ENCODE results near the gene RCCD1.

Gene RCCD1

GRCh38 chr15:90912770-90913075, 42.0 kb upstream of the RCCD1 start:
- ChIA-PET POLR2A (interaction anchor here (2.8 to 3.4 kb wide), 2 partner anchors 9 to 10 kb away, joined by 8 to 16 read pairs; partner anchors contain the start of gene MAN2A2), CTCF (no interaction called here)
- no peak for DNase-seq (ENCODE audit: extremely low spot score)
- TF ChIP-seq ARNT (IDR thresholded peaks at IDR 0.05) (no peak), FOXM1 (IDR thresholded peaks at IDR 0.05; ENCODE audit: borderline replicate concordance) (no peak), L3MBTL2 (conservative IDR thresholded peaks at IDR 0.05) (no peak), PKNOX1 (IDR thresholded peaks at IDR 0.05) (no peak), HDGF (IDR thresholded peaks at IDR 0.05; ENCODE audit: borderline replicate concordance) (no peak), NFRKB (IDR thresholded peaks at IDR 0.05) (no peak), FOXA1 (IDR thresholded peaks at IDR 0.05) (no peak), CTBP1 (IDR thresholded peaks at IDR 0.05; ENCODE audit: borderline replicate concordance) (no peak), BHLHE40 (IDR thresholded peaks at IDR 0.05; ENCODE audit: borderline replicate concordance) (no peak), LEF1 (IDR thresholded peaks at IDR 0.05; ENCODE audit: borderline replicate concordance) (no peak), FOXK2 (IDR thresholded peaks at IDR 0.05) (no peak), ELF4 (IDR thresholded peaks at IDR 0.05) (no peak), SUZ12 (IDR thresholded peaks at IDR 0.05) (no peak), ZNF384 (IDR thresholded peaks at IDR 0.05) (no peak), SP1 (IDR thresholded peaks at IDR 0.05) (no peak), TARDBP (IDR thresholded peaks at IDR 0.05) (no peak)

- POLR2A ChIA-PET = interaction anchor here (0.7 to 3.4 kb wide), 3 partner anchors 9 to 18 kb away, joined by 3 to 16 read pairs (median 8); partner anchors contain the start of gene MAN2A2
- no peak for DNase-seq (ENCODE audit: extremely low spot score)
- CTCF ChIA-PET = interaction anchor here (0.5 to 1.1 kb wide), 3 partner anchors 9 to 668 kb away, joined by 3 to 7 read pairs (median 3); no protein-coding TSS in a partner anchor
These were observed 41.2 kb upstream of the RCCD1 start for GRCh38 chr15:90913398-90913944.

GRCh38 chr15:90914305-90915080, 40.2 kb upstream of the RCCD1 start:
- TF ChIP-seq FOXM1 (IDR thresholded peaks at IDR 0.05; ENCODE audit: borderline replicate concordance) (no peak), FOXA1 (IDR thresholded peaks at IDR 0.05) (no peak), TARDBP (IDR thresholded peaks at IDR 0.05) (no peak), CTBP1 (IDR thresholded peaks at IDR 0.05; ENCODE audit: borderline replicate concordance) (no peak)
- ChIA-PET CTCF (interaction anchor here (0.9 to 1.1 kb wide), 2 partner anchors 10 to 17 kb away, joined by 3 read pairs; no protein-coding TSS in a partner anchor), POLR2A (interaction anchor here (0.7 to 3.4 kb wide), 3 partner anchors 8 to 19 kb away, joined by 3 to 16 read pairs (median 8); partner anchors contain the start of gene MAN2A2)
- DNase-seq (ENCODE audit: extremely low spot score) = no peak

More at GRCh38 chr15:90913398-90913944, 41.2 kb upstream of the RCCD1 start:
- TF ChIP-seq ZNF384 (IDR thresholded peaks at IDR 0.05) (no peak), ARNT (IDR thresholded peaks at IDR 0.05) (no peak), HDGF (IDR thresholded peaks at IDR 0.05; ENCODE audit: borderline replicate concordance) (no peak), SP1 (IDR thresholded peaks at IDR 0.05) (no peak), NFRKB (IDR thresholded peaks at IDR 0.05) (no peak), FOXA1 (IDR thresholded peaks at IDR 0.05) (no peak), TARDBP (IDR thresholded peaks at IDR 0.05) (no peak)

GRCh38 chr15:90915216-90915807, 39.4 kb upstream of the RCCD1 start:
- ChIA-PET POLR2A (interaction anchor here (3.4 kb wide), 1 partner anchor 12 kb away, joined by 16 read pairs; the partner anchor contains the start of gene MAN2A2), CTCF (no interaction called here)
- TF ChIP-seq BHLHE40 (IDR thresholded peaks at IDR 0.05; ENCODE audit: borderline replicate concordance) = no peak
- no peak for TF ChIP-seq TARDBP (IDR thresholded peaks at IDR 0.05)
- no peak for TF ChIP-seq ZNF384 (IDR thresholded peaks at IDR 0.05)
- TF ChIP-seq FOXM1 (IDR thresholded peaks at IDR 0.05; ENCODE audit: borderline replicate concordance) = no peak
- TF ChIP-seq SUZ12 (IDR thresholded peaks at IDR 0.05) = no peak
- no peak for TF ChIP-seq LEF1 (IDR thresholded peaks at IDR 0.05; ENCODE audit: borderline replicate concordance)
- TF ChIP-seq FOXA1 (IDR thresholded peaks at IDR 0.05) = no peak
- no peak for TF ChIP-seq CTBP1 (IDR thresholded peaks at IDR 0.05; ENCODE audit: borderline replicate concordance)
- no peak for TF ChIP-seq L3MBTL2 (conservative IDR thresholded peaks at IDR 0.05)
- no peak for TF ChIP-seq SP1 (IDR thresholded peaks at IDR 0.05)
- no peak for TF ChIP-seq PKNOX1 (IDR thresholded peaks at IDR 0.05)
- no peak for TF ChIP-seq HDGF (IDR thresholded peaks at IDR 0.05; ENCODE audit: borderline replicate concordance)
- TF ChIP-seq NFRKB (IDR thresholded peaks at IDR 0.05) = no peak
- TF ChIP-seq ARNT (IDR thresholded peaks at IDR 0.05) = no peak
- no peak for TF ChIP-seq FOXK2 (IDR thresholded peaks at IDR 0.05)
- TF ChIP-seq ELF4 (IDR thresholded peaks at IDR 0.05) = no peak
- no peak for DNase-seq (ENCODE audit: extremely low spot score)

- CTCF ChIA-PET = no interaction called here
- no peak for DNase-seq (ENCODE audit: extremely low spot score)
- POLR2A ChIA-PET = interaction anchor here (3.4 kb wide), 1 partner anchor 12 kb away, joined by 16 read pairs; the partner anchor contains the start of gene MAN2A2
- TF ChIP-seq TARDBP (IDR thresholded peaks at IDR 0.05) = no peak
- no peak for TF ChIP-seq FOXM1 (IDR thresholded peaks at IDR 0.05; ENCODE audit: borderline replicate concordance)
- TF ChIP-seq NFRKB (IDR thresholded peaks at IDR 0.05) = no peak
- TF ChIP-seq SP1 (IDR thresholded peaks at IDR 0.05) = no peak
- no peak for TF ChIP-seq BHLHE40 (IDR thresholded peaks at IDR 0.05; ENCODE audit: borderline replicate concordance)
- no peak for TF ChIP-seq LEF1 (IDR thresholded peaks at IDR 0.05; ENCODE audit: borderline replicate concordance)
- no peak for TF ChIP-seq FOXA1 (IDR thresholded peaks at IDR 0.05)
- TF ChIP-seq CTBP1 (IDR thresholded peaks at IDR 0.05; ENCODE audit: borderline replicate concordance) = no peak
These were observed 38.8 kb upstream of the RCCD1 start for GRCh38 chr15:90915808-90916440.

GRCh38 chr15:90916461-90916860, 38.2 kb upstream of the RCCD1 start:
- CTCF ChIA-PET = no interaction called here
- TF ChIP-seq NFRKB (IDR thresholded peaks at IDR 0.05) = no peak
- TF ChIP-seq ELF4 (IDR thresholded peaks at IDR 0.05) = no peak
- TF ChIP-seq L3MBTL2 (conservative IDR thresholded peaks at IDR 0.05) = no peak
- no peak for TF ChIP-seq LEF1 (IDR thresholded peaks at IDR 0.05; ENCODE audit: borderline replicate concordance)
- no peak for TF ChIP-seq SP1 (IDR thresholded peaks at IDR 0.05)
- TF ChIP-seq FOXK2 (IDR thresholded peaks at IDR 0.05) = no peak
- no peak for TF ChIP-seq ZNF384 (IDR thresholded peaks at IDR 0.05)
- TF ChIP-seq SUZ12 (IDR thresholded peaks at IDR 0.05) = no peak
- TF ChIP-seq FOXM1 (IDR thresholded peaks at IDR 0.05; ENCODE audit: borderline replicate concordance) = no peak
- no peak for TF ChIP-seq HDGF (IDR thresholded peaks at IDR 0.05; ENCODE audit: borderline replicate concordance)
- no peak for TF ChIP-seq TARDBP (IDR thresholded peaks at IDR 0.05)
- TF ChIP-seq PKNOX1 (IDR thresholded peaks at IDR 0.05) = no peak
- TF ChIP-seq ARNT (IDR thresholded peaks at IDR 0.05) = no peak
- TF ChIP-seq BHLHE40 (IDR thresholded peaks at IDR 0.05; ENCODE audit: borderline replicate concordance) = no peak
- TF ChIP-seq FOXA1 (IDR thresholded peaks at IDR 0.05) = no peak
- no peak for DNase-seq (ENCODE audit: extremely low spot score)
- POLR2A ChIA-PET = no interaction called here

All from HEK293T (cell line).